HG02678 (cell line): ENCODE data around the gene SP3.
A peak's percentile ranks its signal among the peaks of the same experiment; 100 is the strongest.

Experiments used
- ATAC-seq: cut with Tn5 transposase; IDR thresholded peaks from one replicate; pipeline ENCODE4 v1.9.1; 2021; ENCODE audit warnings: mild to moderate bottlenecking, moderate library complexity; ENCODE audit not compliant: unreplicated experiment

The SP3 gene

GRCh38 chr2:173860082-173860481 is 105.1 kb downstream of the SP3 start:
- no peak for ATAC-seq

- peak; percentile 69 for ATAC-seq
These were observed 106.9 kb downstream of the SP3 start for GRCh38 chr2:173858291-173858731.
